Endometrial microvascular endothelial cells (primary cell): Measurements from ENCODE around the gene NAGS. TPM values are rescaled to one million over a fixed set of nuclear protein-coding genes. Genes with fewer than 3 reads are reported as not detected.
"Not testable (repeated sequence)": the region's sequence is repeated elsewhere in the genome, so short reads cannot be mapped to it uniquely, and the experiment has no call there.

ENCODE experiments used
- in situ Hi-C: cut with HindIII; loops from 2 replicates; pipeline ENCODE4 v1.10.0; 2017; ENCODE audit warnings: low sequenced_read_pairs, low pct_unique_long_range_greater_than_20kb; ENCODE audit errors: inconsistent ontology term
- total RNA-seq: library from RNA; depleted of rRNA; stranded (reverse); fragments of >200 nt; gene quantifications from one replicate; pipeline ENCODE4 v1.2.3, GENCODE V29; 2015; ENCODE audit errors: inconsistent ontology term

NAGS gene
- total RNA-seq, 1 donor from 2014 or later, result 19.8 TPM

DNA sequence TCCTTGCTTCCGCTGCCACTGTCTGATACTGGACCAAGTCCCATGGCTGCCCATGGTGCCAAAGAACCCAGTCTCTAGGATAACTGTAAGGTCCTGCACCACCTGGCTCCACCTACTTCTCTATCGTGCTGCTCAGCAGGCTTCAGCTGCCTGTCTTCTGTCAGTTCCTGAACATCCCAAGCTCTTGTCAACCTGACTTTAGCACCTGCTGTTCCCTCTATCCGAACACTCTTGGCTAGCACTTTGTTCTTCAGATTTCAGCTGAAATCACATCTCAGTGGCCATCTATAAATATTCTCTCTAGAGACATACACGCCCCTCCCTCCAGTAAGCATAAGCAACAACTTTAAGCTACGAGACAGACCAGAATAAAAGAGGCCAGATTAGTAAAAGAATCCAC, 25.3 kb downstream of the NAGS start:
- in situ Hi-C loops, result no loop called here

DNA sequence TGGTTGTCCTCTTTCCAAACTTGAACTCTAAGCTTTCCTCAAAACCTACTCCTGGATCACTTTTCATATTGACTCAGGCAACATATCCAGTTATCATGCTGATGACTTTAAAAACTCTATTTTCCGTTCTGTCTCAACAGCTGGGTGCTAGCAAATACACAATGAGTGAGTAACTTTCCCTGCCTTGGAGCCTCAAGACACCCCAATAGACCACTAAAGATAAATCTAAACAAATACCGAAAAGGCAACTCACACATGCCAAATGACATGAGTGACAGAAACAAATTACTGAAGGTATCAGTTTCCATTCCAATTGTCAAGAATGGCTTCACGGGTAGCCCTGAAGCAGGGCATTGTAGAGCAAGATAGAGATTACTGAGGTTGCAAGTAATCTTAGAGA, 26.1 kb downstream of the NAGS start:
- in situ Hi-C loops, result no loop called here

DNA sequence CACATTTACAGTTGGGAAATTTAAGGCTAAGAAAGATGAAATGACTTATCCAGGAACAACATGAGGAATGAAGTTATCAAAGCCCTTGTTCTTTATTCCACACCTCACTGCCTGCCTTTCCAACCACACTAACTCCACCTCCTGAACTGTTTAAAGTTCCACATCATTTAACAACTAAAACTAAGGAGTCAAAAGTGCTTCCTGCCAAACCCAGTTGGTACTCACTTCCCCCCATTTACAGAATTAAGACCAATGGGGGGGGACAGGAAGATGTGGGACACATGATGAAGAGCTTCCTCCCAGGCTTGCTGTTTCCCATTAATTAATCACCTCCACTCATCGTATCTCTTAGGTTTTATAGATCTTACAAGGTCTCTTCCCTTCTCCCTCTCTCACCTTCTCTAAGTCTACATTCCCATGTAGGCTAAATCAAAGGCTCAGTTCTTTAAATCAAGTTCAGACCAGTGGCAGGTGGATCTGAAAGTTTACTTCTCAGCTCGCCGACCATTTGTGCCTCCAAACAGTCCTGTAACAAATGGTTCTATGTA, 29.5 kb downstream of the NAGS start:
- in situ Hi-C loops, result no loop called here

- in situ Hi-C loops, result not testable (repeated sequence)
Observed at GRCh38 chr17:44034688-44035087, 30.3 kb downstream of the NAGS start.

DNA sequence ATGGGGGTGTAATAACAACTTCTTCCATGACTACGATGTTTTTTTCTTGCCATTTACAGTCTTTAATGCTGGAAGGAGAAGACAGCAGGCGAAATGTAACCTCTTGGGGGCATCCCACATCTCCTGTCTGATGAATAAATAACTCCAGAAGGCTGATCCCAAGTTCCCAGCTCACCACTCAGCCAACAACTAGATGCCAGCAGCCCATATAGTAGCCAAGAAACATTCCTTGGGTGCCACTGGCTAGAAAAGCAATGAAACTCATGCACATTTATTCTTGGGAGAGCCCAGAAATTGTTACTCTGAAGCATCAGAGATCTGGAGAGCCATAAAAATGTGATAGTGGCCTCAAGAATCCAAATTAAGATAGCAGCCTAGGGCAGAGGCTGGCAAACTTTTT, 33.0 kb downstream of the NAGS start:
- in situ Hi-C loops, result no loop called here

GRCh38 chr17:44038604-44039011, 34.2 kb downstream of the NAGS start:
- in situ Hi-C loops, result no loop called here

GRCh38 chr17:44039829-44040635, 35.6 kb downstream of the NAGS start:
- in situ Hi-C loops, result no loop called here

GRCh38 chr17:44043272-44043696, 38.9 kb downstream of the NAGS start:
- in situ Hi-C loops, result no loop called here

- in situ Hi-C loops, result no loop called here
Observed at GRCh38 chr17:44044071-44044470, 39.6 kb downstream of the NAGS start.

DNA sequence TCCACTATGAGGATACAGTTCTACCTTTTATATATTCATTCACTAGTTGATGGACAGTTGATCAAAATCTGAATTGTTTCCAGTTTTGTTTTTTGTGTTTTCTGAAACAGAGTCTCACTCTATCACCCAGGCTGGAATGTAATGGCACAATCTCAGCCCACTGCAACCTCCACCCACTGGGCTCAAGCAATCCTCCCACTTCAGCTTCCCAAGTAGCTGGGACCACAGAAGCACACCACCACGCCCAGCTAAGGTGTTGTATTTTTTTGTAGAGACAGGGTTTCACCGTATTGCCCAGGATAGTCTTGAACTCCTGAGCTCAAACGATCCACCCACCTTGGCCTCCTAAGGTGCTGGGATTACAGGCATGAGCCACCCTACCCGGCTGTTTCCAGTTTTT, 41.1 kb downstream of the NAGS start:
- in situ Hi-C loops, result no loop called here

DNA sequence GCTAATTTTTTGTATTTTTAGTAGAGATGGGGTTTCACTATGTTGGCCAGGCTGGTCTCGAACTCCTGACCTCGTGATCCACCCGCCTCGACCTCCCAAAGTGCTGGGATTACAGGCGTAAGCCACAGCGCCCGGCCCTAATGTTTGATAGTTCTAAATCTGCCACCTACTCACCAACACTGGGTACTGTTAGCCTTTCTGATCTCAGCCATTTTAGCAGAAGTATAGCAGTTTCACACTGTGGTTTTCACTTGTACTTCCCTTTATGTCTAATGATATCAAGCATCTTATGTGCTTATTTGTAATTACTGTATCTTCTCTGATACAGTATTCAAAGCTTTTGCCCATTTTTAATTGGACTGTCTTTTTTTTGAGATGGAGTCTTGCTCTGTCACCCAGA, 42.5 kb downstream of the NAGS start:
- in situ Hi-C loops, result not testable (repeated sequence)

DNA sequence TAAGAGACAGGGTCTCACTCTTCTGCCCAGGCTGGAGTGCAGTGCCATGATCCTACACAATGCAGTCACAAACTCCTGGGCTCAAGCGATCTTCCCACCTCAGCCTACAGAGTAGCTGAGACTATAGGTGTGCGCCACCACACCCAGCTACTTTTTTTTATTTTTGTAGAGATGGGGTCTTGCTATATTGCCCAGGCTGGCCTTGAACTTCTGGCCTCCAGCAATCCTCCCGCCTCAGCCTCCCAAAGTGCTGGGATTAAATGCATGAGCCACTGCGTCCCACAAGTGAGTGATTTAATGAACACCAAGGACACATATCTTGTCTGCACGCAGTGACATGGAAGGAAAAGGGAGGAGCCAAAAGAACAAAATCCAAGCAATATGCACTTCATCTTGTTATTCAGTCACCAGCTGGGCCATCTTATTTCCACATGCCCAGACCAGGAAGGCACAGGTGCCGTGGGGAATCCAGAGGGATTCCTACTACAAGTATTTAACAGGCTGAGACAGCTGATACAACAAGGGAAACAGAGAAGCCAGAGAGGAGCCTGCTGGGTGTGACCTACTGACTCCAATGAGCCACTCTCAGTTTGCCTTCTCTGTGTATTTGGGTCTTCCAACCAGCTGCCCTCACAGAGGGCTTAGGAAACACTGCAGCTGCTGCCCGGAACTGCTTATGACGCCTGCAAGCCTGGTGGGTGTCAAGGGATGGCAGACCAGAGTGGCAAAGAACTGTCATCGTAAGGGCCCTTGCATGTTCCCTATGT, 45.1 kb downstream of the NAGS start:
- in situ Hi-C loops, result no loop called here

- in situ Hi-C loops, result no loop called here
Observed at GRCh38 chr17:44053125-44053872, 48.9 kb downstream of the NAGS start.

Other genes with a start within 250 kb of the NAGS start
- gene SOST, start 245.8 kb upstream of the NAGS start, total RNA-seq, result not detected
- gene DUSP3, start 225.6 kb upstream of the NAGS start, total RNA-seq, result 47.6 TPM
- gene CFAP97D1, start 224.2 kb upstream of the NAGS start, total RNA-seq, result not detected
- 4.5 TPM for gene MPP3, start 171.5 kb upstream of the NAGS start, total RNA-seq
- gene CD300LG, start 157.4 kb upstream of the NAGS start, total RNA-seq, result not detected
- 0.56 TPM for gene MPP2, start 97.1 kb upstream of the NAGS start, total RNA-seq
- not detected for gene PPY, start 62.1 kb upstream of the NAGS start, total RNA-seq
- gene PYY, start 50.7 kb upstream of the NAGS start, total RNA-seq, result not detected
- 43.9 TPM for gene TMEM101, start 10.3 kb downstream of the NAGS start, total RNA-seq
- 61.8 TPM for gene LSM12, start 62.0 kb downstream of the NAGS start, total RNA-seq
- gene G6PC3, start 66.1 kb downstream of the NAGS start, total RNA-seq, result 65.1 TPM
- 6.2 TPM for gene HDAC5, start 119.0 kb downstream of the NAGS start, total RNA-seq
- 6.1 TPM for gene HROB, start 137.3 kb downstream of the NAGS start, total RNA-seq
- not detected for gene ASB16, start 166.1 kb downstream of the NAGS start, total RNA-seq
- 49.2 TPM for gene TMUB2, start 182.3 kb downstream of the NAGS start, total RNA-seq
- 60.0 TPM for gene ATXN7L3, start 195.3 kb downstream of the NAGS start, total RNA-seq
- gene UBTF, start 215.1 kb downstream of the NAGS start, total RNA-seq, result 46.0 TPM